HG03354 (cell line): Measurements from ENCODE around the gene ZMIZ1.

Experiments used
- ATAC-seq: cut with Tn5 transposase; IDR thresholded peaks from one replicate; pipeline ENCODE4 v1.9.1; 2021; ENCODE audit warnings: mild to moderate bottlenecking; ENCODE audit not compliant: unreplicated experiment, poor library complexity, severe bottlenecking

Gene ZMIZ1

GRCh38 chr10:79178070-79178576 is 109.4 kb downstream of the ZMIZ1 start:
- no peak for ATAC-seq

DNA sequence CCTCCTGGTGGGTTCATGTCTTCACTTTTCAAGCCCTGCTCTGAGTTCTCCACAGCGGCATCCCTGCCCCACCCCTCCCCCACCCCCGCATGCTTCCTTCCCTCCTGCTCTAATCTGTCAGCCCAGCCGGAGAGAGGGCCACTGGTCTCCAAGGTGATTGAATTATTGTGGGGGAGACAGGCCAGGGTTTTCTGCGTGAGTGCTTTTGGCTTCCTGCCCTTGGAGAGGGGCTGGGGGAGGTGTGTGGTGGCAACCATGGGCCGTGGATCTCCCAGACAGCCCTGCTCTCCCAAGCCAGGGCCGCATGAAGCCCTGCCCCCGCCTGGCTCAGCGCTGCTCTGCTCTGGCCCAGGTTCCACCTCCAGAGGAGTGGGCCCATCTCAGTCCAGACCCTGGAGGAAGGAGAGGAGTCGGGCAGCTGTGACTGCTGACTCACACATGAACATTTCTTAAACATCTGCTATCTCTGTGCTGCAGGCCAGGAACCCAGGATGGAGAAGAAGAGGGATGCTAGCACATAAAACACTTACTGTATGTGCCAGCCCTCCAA is 109.9 kb downstream of the ZMIZ1 start:
- peak; percentile 48 for ATAC-seq

DNA sequence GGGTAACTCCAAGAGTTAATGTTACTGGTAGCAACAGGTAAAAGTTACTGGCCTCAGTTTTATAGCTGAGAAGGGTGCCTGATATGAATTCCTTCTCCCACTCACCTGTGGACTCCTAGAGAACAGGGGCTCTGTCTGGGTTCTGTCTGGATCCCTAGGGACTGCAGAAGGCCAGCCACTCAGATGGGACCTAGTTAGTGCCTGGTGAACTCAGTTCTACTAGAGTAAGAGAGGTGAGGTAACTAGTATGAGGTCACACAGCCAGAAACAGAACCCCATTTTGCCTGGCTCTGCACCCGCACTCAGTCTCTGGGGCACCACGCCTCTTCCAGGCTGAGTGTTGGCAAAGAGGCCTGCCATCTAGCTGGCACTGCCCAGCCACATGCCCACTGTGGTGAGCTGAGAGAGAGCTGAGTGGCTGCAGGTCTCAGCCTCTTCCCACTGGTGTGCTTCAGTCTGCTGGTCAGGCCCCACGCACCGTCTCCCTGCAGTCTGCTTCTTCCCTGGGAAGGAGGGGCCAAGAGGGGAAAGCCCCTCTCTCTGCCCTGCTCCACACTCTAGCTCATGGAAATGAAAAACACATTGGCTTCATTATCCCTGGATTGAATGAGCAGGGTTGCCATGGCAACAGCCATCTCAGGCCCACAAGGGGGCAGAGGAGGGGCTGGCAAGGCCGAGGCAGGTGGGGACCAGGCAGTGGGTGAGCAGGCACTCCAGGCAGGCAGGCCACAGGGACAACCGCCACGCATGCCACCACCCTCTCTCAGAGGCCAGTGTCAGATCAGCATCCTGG is 110.6 kb downstream of the ZMIZ1 start:
- ATAC-seq: peak; percentile 24

DNA sequence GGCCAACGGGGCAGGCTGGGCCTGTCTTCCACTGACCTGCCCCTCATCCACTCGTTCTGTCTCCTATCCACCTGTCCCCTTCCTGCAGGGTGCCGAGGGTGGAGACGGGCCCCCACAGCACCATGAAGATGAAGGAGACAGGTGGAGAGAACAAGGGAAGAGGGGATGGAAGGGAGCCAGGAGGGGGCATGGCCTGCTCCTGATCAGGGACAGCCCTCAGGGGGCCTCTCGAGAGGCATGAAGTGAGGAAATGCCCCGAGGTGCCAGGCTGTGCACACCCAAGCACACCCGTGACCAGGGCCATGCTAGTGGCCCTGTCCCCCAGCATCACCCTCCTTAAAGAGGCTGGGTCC is 111.2 kb downstream of the ZMIZ1 start:
- no peak for ATAC-seq

- no peak for ATAC-seq
Measured at GRCh38 chr10:79180414-79181221, 111.9 kb downstream of the ZMIZ1 start.

DNA sequence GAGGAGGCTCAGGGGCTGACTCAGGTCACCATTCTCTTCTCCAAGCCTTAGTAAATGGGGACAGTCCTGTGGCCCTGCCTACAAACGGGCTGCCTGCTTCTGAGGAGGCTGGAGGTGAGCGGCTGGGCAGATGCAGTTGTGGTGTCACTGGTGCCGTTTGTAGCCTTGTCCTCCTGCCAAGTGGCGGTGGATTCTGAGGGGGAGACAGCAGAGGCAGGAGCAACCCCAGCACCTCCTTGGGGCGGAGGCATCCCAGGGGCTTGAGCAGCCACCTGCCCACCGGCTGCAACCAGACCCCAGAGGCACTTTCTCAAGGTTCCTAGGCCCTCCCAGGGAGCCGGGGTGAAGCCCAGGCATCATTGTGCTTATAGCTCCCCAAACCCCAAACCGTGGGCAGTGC is 112.5 kb downstream of the ZMIZ1 start:
- ATAC-seq: no peak

GRCh38 chr10:79181698-79182521 is 113.1 kb downstream of the ZMIZ1 start:
- ATAC-seq: no peak

DNA sequence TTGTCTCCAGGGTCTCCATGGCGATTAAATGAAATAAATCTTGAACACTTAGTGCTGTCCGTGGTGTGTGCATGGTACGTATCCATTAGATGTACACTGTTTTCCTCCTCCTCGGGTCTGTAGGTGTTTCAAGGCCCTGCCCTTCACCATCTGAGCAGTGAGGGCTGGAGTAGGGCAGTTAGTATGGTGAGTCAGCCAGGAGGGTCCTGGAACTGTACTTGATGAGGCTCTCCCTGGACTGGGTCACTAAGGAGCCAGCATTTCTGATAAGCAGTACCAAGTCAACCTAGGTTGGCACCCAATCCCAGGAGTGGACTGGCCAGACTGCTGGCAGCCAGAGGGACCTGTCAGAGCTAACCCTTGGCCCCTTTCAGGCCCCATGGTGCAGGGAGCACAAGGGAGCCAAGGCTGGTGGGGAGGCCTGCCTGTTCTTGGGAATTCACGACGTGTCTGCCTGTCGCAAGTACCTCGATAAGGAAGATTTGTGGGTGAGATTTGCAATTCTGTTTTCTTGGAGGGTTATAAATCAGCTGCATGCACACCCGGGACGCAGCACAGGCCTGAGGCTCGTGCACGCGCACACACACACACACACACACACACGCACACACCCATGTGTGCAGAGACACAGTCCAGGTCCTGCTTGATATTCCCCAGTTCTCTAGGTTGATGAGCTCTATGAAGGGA is 114.2 kb downstream of the ZMIZ1 start:
- ATAC-seq: no peak

GRCh38 chr10:79183468-79183865 is 114.7 kb downstream of the ZMIZ1 start:
- ATAC-seq: no peak

- ATAC-seq: no peak
Measured at GRCh38 chr10:79184145-79184625, 115.4 kb downstream of the ZMIZ1 start.

DNA sequence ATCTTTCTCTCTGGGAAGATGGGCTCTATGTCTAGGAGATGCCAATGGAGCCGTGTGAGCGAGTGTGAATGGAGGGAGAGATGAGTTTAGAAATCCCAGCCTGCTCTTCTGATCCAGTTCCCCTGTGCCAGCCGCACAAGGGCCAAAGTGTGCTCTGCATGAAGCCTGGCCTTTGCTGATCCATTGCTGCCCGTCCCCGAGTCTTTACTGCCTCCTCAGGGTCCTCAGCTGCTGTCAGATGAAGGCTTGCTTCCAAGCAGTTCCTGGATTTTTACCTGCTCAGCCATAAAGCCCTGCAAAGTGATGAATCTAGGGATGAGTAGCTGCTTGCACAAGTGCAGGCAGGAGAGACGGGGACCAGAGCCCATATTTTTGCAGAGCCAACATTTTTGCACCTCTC is 115.9 kb downstream of the ZMIZ1 start:
- ATAC-seq: no peak

GRCh38 chr10:79185067-79185774 is 116.5 kb downstream of the ZMIZ1 start:
- ATAC-seq: no peak

- no peak for ATAC-seq
Measured at GRCh38 chr10:79185796-79186374, 117.1 kb downstream of the ZMIZ1 start.

DNA sequence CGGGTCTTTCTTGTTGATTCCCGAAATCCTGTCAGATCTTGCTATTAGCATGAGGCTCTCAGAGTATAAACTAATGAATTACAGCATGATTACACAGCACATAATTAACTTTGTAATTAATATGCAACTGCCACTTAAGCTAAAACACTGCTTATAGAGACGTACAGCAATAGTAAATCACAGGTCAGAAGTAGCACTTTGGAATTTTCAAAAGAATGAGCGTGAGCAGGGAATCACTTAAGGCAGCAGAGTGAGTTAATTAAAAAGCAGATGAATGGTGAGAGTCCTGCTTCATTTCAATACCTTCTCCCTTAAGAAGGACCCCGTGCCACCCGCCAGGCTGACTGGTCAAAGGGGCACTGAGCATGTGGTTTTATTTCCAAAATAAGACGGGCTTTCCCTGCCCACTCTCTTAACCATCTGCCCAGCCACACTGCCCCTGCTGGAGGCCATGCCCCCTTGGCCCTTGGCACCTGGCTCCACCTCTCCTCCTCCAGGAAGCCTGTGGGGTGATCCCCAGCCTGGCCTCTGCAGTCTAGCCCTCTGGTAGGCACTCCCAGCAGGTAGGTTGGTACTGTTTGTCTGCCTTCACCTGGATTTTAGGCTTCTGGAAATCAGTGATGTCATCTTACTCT is 117.8 kb downstream of the ZMIZ1 start:
- no peak for ATAC-seq

DNA sequence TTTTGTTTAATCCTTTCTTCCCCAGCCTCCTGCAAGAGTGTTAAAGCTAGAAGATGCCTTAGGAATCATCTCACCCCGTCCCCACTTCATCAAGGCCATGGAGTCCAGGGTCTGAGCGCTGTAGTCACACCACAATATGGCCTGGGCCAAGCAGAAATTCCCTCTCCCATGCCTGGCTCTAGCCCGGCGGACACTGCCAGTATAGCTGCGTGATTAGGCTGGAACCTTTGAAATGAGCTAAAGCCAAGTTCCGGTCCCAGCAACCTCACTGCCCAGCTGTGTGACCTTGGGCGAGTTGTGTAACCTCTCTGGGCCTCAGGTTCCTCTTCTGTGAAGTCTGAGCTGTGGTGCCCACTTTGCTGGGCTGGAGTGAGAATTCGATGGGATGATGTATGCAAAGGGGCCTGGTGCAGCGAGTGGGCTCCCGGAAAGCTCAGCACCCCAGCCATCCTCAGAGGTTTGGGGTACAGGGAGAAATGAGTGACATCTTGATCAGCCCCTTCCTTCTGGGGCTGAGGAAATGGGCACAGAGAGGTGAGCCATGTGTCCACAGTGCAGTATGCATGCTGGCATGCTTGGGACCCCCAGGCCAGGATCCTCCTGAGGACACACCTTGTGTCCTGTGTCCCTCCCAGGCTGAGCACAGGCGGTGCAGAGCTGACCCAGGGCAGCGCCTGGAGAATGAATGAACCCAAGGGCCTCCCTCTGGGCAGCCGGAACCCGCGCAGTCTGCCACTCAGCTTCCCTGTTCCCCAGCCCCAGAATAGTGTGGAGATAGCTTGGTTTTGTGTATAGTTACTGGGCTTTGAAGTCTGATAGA is 118.6 kb downstream of the ZMIZ1 start:
- no peak for ATAC-seq

DNA sequence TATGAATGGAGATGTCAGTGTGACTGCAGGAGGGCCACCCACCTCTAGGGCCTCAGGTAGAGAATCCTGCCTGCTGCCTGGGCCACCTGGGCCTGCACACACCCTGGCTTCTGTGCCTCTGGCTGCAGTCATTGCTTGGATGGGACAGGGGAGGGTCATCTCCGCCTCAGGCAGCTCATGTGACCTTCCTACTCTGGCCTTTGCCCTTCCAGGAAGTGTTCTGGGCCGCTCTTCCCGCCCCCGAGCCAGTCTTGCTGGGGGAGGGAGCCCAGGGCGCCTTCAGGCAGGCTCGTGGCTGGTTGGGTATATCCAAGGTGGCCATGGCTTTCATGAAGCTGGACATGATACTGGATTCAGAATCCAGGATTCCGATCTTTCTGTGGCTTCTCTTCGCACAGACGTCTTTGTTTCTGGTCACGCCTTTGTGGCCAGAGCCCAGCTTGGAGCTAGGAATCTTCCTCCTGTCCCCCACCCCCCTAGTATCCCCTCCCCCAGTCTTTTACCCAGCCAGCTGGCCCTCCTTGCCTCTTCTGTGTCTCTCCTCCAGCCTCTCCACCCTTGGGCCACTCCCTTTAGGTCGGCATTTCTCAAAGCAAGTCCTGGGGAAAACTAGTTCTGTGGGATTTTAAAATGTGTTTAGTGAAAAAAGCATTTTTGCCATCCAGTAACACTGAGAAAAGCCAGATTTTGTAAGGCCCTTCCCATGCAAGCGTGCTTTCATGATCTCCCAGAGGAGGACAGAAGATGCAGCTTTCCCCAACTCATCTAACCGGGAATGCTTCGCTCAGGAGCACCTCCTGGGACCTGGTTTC is 119.6 kb downstream of the ZMIZ1 start:
- no peak for ATAC-seq
